ENCODE data around the gene TSPAN11.

- TF ChIP-seq POLR2AphosphoS5 (IDR thresholded peaks at IDR 0.05; ENCODE audit: low read depth, low read length) (no peak), POLR2A (IDR thresholded peaks at IDR 0.05; ENCODE audit: low read depth, low read length) (no peak), TAF1 (IDR thresholded peaks at IDR 0.05; ENCODE audit: borderline replicate concordance, low read depth, low read length) (no peak)
These were observed 24.0 kb upstream of the TSPAN11 start for GRCh38 chr12:30902596-30902995.
